CD4-positive, CD25-positive, alpha-beta regulatory T cell (primary cell): ENCODE data around the gene ACTRT2. TPM values are rescaled to one million over a fixed set of nuclear protein-coding genes. Genes with fewer than 3 reads are reported as not detected.

Experiments
- ATAC-seq, 2 donors: fragments of 150-1000 bp; cut with Tn5 transposase; one replicate each; pipeline ENCODE4 v1.10.0; 2021; ENCODE audit warnings: low read depth in 2 of 2, moderate number of reproducible peaks in 2 of 2, moderate library complexity in 1 of 2
- DNase-seq, 3 donors: peaks; one replicate each; pipeline versions ENCODE4 v3.0.0 to v3.0.0-alpha.2; 2012 to 2022; ENCODE audit warnings: mixed read lengths in 1 of 3
- H3K27ac ChIP-seq: one replicate; pipeline ENCODE4 v1.7.0; 2013; ENCODE audit warnings: mild to moderate bottlenecking, low read length; ENCODE audit not compliant: insufficient read depth, poor library complexity, severe bottlenecking
- H3K27me3 ChIP-seq: one replicate; pipeline ENCODE4 v1.7.0; 2013; ENCODE audit warnings: low read length; ENCODE audit not compliant: control insufficient read depth, insufficient read depth
- H3K36me3 ChIP-seq: one replicate; pipeline ENCODE4 v1.7.0; 2013; ENCODE audit warnings: mild to moderate bottlenecking, low read length, moderate library complexity; ENCODE audit not compliant: control insufficient read depth, insufficient read depth
- H3K4me1 ChIP-seq: 2 replicates; pipeline ENCODE4 v1.7.0; 2013; ENCODE audit warnings: mild to moderate bottlenecking, low read length; ENCODE audit not compliant: insufficient read depth, control insufficient read depth, poor library complexity, severe bottlenecking
- H3K4me3 ChIP-seq: one replicate; pipeline ENCODE4 v1.7.0; 2013; ENCODE audit warnings: low read depth, mild to moderate bottlenecking, low read length, moderate library complexity
- H3K9me3 ChIP-seq, 2 experiments: 1 replicate in 1 of 2; 2 replicates in 1 of 2; pipeline ENCODE4 v1.7.0; 2013; ENCODE audit warnings: low read length in 2 of 2, mild to moderate bottlenecking in 1 of 2, moderate library complexity in 1 of 2; ENCODE audit not compliant: control insufficient read depth in 2 of 2
- H3K27ac Mint-ChIP-seq, 3 donors: one replicate each; pipeline ENCODE4 v1.8.0; 2020 to 2022; ENCODE audit warnings: mild to moderate bottlenecking in 3 of 3, mixed read lengths in 3 of 3, moderate library complexity in 2 of 3
- H3K27me3 Mint-ChIP-seq: one replicate; pipeline ENCODE4 v1.8.0; 2022; ENCODE audit warnings: mild to moderate bottlenecking, mixed read lengths
- H3K36me3 Mint-ChIP-seq: one replicate; pipeline ENCODE4 v1.8.0; 2020; ENCODE audit warnings: mixed read lengths
- H3K4me1 Mint-ChIP-seq, 4 donors: one replicate each; pipeline ENCODE4 v1.8.0; 2020 to 2022; ENCODE audit warnings: mixed read lengths in 4 of 4, mild to moderate bottlenecking in 1 of 4
- H3K4me3 Mint-ChIP-seq, 4 donors: one replicate each; pipeline ENCODE4 v1.8.0; 2020 to 2022; ENCODE audit warnings: mild to moderate bottlenecking in 4 of 4, mixed read lengths in 4 of 4, moderate library complexity in 3 of 4
- H3K9me3 Mint-ChIP-seq, 7 donors: one replicate each; pipeline ENCODE4 v1.8.0; 2020 to 2022; ENCODE audit warnings: mixed read lengths in 7 of 7, mild to moderate bottlenecking in 3 of 7, moderate library complexity in 2 of 7
- polyA plus RNA-seq, 4 donors: library from polyadenylated mRNA; unstranded; fragments of 300-500 nt; fragmentation: Illumina TruSeq; gene quantifications; one replicate each; pipeline ENCODE4 v1.2.3, GENCODE V29; 2021
- total RNA-seq: library from RNA; stranded (reverse); gene quantifications from one replicate; pipeline ENCODE4 v1.2.3, GENCODE V29; 2022

The ACTRT2 gene
- total and polyA plus RNA-seq, 5 donors from 2014 or later = not detected

GRCh38 chr1:3066250-3066711 lies 45.0 kb downstream of the ACTRT2 start:
- Histone ChIP-seq H3K4me1 (peaks cover 9% of the 10 kb centered on the region), H3K27ac (no peak overlapping the region), H3K9me3 (no peaks in the 10 kb centered on the region), H3K36me3 (no peaks in the 10 kb centered on the region), H3K27me3 (no peaks in the 10 kb centered on the region), H3K4me3 (no peak overlapping the region)
- DNase-seq (no peak), ATAC-seq (no peak)
- H3K4me1 Mint-ChIP-seq = peaks cover 0 to 2% (median under 1%) of the 10 kb centered on the region in 4 donors
- H3K27ac Mint-ChIP-seq = no peak overlapping the region
- H3K9me3 Mint-ChIP-seq = peaks cover 0 to 2% (median 0%) of the 10 kb centered on the region in 7 donors
- H3K4me3 Mint-ChIP-seq = no peak overlapping the region
- peaks cover 12% of the 10 kb centered on the region for H3K27me3 Mint-ChIP-seq
- H3K36me3 Mint-ChIP-seq = no peaks in the 10 kb centered on the region

DNA sequence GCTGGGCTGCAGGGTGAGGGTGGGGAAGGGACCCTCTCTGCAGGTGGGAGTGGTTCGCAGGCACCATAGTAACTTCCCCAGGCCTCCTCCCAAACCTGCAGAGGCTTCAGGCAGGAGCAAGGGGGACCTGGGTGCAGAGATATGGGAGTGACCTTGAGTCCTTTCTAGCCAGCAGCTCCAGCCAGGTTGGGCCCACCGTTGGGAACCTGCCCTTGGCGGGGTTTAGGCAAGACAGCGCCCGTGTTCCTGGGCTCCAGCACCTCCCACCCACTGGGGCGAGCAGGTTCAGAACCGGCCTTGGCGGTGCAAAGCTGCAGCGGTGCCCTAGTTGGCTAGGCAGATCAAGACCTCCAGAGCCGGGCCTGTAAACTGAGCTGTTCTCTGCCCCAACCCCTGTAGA lies 45.6 kb downstream of the ACTRT2 start:
- H3K4me1 Mint-ChIP-seq = peaks cover 0 to 2% (median under 1%) of the 10 kb centered on the region in 4 donors
- H3K9me3 ChIP-seq = no peaks in the 10 kb centered on the region
- no peak overlapping the region for H3K4me3 ChIP-seq
- H3K27me3 ChIP-seq = no peaks in the 10 kb centered on the region
- H3K36me3 ChIP-seq = no peaks in the 10 kb centered on the region
- H3K36me3 Mint-ChIP-seq = no peaks in the 10 kb centered on the region
- H3K27ac ChIP-seq = no peak overlapping the region
- DNase-seq (no peak), ATAC-seq (no peak)
- no peak overlapping the region for H3K4me3 Mint-ChIP-seq
- peaks cover 0 to 2% (median 0%) of the 10 kb centered on the region in 7 donors for H3K9me3 Mint-ChIP-seq
- H3K4me1 ChIP-seq = peaks cover 9% of the 10 kb centered on the region
- no peak overlapping the region for H3K27ac Mint-ChIP-seq
- H3K27me3 Mint-ChIP-seq = peaks cover 16% of the 10 kb centered on the region

DNA sequence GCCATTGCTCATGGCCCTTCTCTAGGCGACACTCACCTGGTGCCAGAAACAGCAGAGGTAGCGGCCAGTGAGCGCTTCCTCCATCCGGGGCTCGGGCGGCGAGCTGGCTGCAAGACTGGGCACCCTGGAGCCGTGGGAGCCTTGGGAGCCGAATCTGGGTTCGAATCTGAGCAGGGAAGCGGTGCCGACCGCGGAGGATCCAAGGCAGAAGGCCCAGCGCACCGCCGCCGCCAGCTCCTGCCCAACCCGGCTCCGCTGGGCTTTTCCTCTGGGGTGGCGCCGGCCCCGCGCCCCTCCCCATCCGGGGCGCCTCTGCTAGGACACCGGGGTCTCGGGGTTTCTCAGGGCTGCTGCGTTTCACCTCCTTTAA lies 46.0 kb downstream of the ACTRT2 start:
- Histone ChIP-seq H3K4me3 (no peak overlapping the region), H3K27ac (no peak overlapping the region), H3K27me3 (no peaks in the 10 kb centered on the region), H3K9me3 (no peaks in the 10 kb centered on the region), H3K4me1 (peaks cover 9% of the 10 kb centered on the region), H3K36me3 (no peaks in the 10 kb centered on the region)
- no peak overlapping the region for H3K4me3 Mint-ChIP-seq
- H3K36me3 Mint-ChIP-seq = no peaks in the 10 kb centered on the region
- no peak for ATAC-seq
- H3K27me3 Mint-ChIP-seq = peaks cover 16% of the 10 kb centered on the region
- peaks cover 0 to 3% (median under 1%) of the 10 kb centered on the region in 4 donors for H3K4me1 Mint-ChIP-seq
- no peak for DNase-seq
- H3K27ac Mint-ChIP-seq = no peak overlapping the region
- H3K9me3 Mint-ChIP-seq = peaks cover 0 to 2% (median 0%) of the 10 kb centered on the region in 7 donors

DNA sequence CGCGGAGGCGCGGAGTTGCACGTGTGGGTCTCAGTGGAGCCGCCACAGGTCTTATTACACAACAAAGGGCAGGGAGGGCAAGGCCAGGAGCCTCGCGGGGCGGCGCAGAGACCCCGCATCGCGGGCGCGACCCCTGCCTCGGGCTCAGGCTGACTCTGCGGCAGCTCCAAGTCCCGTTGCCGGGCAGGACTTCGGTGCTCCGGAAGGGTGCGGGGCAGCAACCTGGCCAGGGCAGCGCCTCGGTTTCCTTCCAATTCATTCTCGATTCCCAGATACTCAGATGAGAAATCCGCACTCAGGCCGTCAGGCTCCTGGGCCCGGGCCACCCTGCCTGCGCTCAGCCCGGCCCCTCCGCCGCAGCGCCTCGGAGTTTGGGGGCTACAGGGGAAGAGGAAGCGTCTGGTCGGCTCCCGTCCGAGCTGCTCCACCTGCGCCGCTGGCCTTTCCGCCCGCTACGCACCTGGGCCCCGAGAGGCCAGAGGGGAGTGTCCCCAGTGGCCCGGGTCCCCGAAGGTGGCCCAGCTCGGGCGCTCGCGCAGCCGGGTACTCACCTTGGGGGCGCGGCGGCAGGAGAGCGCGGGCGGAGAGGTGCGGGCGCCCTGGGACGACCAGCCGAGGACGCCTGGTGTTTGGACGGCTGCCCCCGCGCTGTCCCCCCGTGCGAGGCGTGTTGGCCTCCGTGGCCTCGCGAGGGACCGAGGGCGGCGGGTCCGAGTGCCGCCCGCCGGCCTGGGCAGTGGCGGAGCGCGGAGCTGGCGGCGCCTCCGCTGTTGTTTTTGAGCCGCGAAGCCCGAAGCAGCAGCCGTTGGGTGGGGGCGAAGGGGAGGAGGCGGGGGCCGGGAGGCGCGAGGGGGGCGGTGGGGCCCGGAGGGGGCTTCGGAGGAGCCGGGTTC lies 46.6 kb downstream of the ACTRT2 start:
- peaks cover 16% of the 10 kb centered on the region for H3K27me3 Mint-ChIP-seq
- H3K9me3 Mint-ChIP-seq = peaks cover 0 to 2% (median 0%) of the 10 kb centered on the region in 7 donors
- Histone ChIP-seq H3K36me3 (no peaks in the 10 kb centered on the region), H3K9me3 (no peaks in the 10 kb centered on the region), H3K27ac (no peak overlapping the region), H3K27me3 (no peaks in the 10 kb centered on the region), H3K4me3 (no peak overlapping the region), H3K4me1 (peaks cover 9% of the 10 kb centered on the region)
- H3K4me3 Mint-ChIP-seq = no peak overlapping the region
- no peak for ATAC-seq
- H3K4me1 Mint-ChIP-seq = peaks cover 0 to 4% (median under 1%) of the 10 kb centered on the region in 4 donors
- no peak for DNase-seq
- no peaks in the 10 kb centered on the region for H3K36me3 Mint-ChIP-seq
- no peak overlapping the region for H3K27ac Mint-ChIP-seq

GRCh38 chr1:3068564-3069431 lies 47.5 kb downstream of the ACTRT2 start, which contains the start of gene PRDM16:
Gene PRDM16, plus strand, starts transcription at chr1:3069203. Its CDS starts 57 bp downstream, at chr1:3069260.
- Histone ChIP-seq H3K27ac (no peak within 1 kb of the TSS), H3K36me3 (no peaks in the 10 kb centered on the region), H3K4me1 (peaks cover 9% of the 10 kb centered on the region), H3K9me3 (no peaks in the 10 kb centered on the region), H3K4me3 (no peak within 1 kb of the TSS), H3K27me3 (no peaks in the 10 kb centered on the region)
- Mint-ChIP-seq H3K9me3 (peaks cover 0 to 2% (median 0%) of the 10 kb centered on the region in 7 donors), H3K27ac (no peak within 1 kb of the TSS), H3K27me3 (peaks cover 16% of the 10 kb centered on the region), H3K4me3 (peak within 1 kb of the TSS in 3 of 4 donors; percentile 23 to 81 (median 79)), H3K4me1 (peaks cover 0 to 4% (median under 1%) of the 10 kb centered on the region in 4 donors), H3K36me3 (no peaks in the 10 kb centered on the region)
- DNase-seq = peak in 1 of 3 donors; percentile 8
- no peak for ATAC-seq

DNA sequence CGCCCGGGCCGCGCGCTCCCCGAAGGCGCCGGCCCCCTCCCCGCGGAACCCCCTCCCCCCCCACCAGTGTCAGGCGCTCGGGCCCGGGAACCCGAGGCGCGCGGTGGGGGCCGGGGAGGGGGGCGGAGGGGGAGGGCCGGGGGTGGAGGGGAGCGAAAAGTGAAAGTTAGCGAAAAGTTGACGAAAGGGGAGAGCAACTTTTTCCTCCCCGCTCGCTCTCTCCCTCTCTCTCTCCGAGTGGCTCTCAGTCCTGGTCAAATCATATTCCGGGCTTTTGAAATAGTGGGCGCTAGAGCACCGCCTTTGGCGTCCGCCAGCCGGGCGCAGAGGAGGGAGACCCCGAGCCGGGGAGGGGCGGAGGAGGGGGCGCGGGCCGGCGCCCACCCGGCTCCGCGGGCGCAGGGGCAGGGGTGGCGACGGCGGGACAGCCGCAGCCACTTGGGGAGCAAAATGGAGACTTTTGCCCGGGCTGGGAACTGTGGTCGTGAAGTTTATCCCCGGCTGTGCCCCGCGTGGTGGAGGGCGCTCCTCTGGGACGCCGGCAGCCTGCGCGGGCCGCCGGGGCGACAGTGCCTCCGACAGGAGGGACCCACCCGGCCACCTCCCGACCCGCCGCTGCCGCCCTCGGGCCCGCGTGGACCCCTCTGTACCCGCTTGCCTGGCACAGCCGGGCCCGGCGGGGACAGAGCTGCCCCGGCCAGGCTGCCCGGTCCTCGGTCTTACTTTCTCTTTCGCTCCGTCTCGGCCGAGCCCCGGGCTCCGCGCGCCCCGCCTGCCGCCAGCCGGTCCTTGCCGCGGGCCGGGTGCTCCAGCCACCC lies 48.4 kb downstream of the ACTRT2 start:
- H3K36me3 ChIP-seq = no peaks in the 10 kb centered on the region
- no peaks in the 10 kb centered on the region for H3K27me3 ChIP-seq
- H3K4me3 ChIP-seq = no peak overlapping the region
- H3K4me3 Mint-ChIP-seq = peak overlapping the region in 1 of 4 donors; percentile 29
- no peaks in the 10 kb centered on the region for H3K9me3 ChIP-seq
- ATAC-seq (no peak), DNase-seq (no peak)
- peaks cover 0 to 4% (median under 1%) of the 10 kb centered on the region in 4 donors for H3K4me1 Mint-ChIP-seq
- H3K4me1 ChIP-seq = peaks cover 9% of the 10 kb centered on the region
- H3K36me3 Mint-ChIP-seq = no peaks in the 10 kb centered on the region
- no peak overlapping the region for H3K27ac Mint-ChIP-seq
- H3K27ac ChIP-seq = no peak overlapping the region
- H3K27me3 Mint-ChIP-seq = peaks cover 22% of the 10 kb centered on the region
- H3K9me3 Mint-ChIP-seq = peaks cover 0 to 2% (median 0%) of the 10 kb centered on the region in 7 donors

DNA sequence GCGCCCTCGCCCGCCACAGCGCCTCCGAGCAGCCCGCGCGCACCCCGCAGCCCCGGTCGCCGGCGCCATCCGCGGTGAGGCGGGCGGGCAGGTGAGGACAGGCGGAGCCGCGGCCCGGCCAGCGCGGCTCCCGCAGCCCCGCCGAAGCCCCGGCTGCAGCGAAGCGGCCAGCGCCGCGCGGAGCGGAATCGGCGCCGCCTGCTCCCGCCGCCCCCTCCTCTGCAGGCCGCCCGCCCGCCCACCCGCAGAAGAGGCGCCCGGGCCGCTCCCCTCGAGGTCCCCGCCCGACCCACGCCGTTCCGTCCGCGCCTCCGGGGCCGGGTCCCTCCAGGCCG lies 49.0 kb downstream of the ACTRT2 start:
- Mint-ChIP-seq H3K27ac (no peak overlapping the region), H3K9me3 (peaks cover 0 to 2% (median 0%) of the 10 kb centered on the region in 7 donors), H3K36me3 (no peaks in the 10 kb centered on the region), H3K4me3 (no peak overlapping the region), H3K4me1 (peaks cover 0 to 4% (median under 1%) of the 10 kb centered on the region in 4 donors), H3K27me3 (peaks cover 27% of the 10 kb centered on the region)
- Histone ChIP-seq H3K27ac (no peak overlapping the region), H3K9me3 (no peaks in the 10 kb centered on the region), H3K4me3 (no peak overlapping the region), H3K36me3 (no peaks in the 10 kb centered on the region), H3K4me1 (peaks cover 9% of the 10 kb centered on the region), H3K27me3 (no peaks in the 10 kb centered on the region)
- ATAC-seq (no peak), DNase-seq (no peak)
